ENCODE measurements around the gene RBFOX1. TPM values are rescaled to one million over a fixed set of nuclear protein-coding genes. Genes with fewer than 3 reads are reported as not detected.

The RBFOX1 gene
- total RNA-seq, 4 donors from 2014 or later: not detected

GRCh38 chr16:7391694-7392093, 59.0 kb downstream of the RBFOX1 start:
- no peaks in the 10 kb centered on the region for H3K36me3 ChIP-seq
- peaks cover 0 to 5% (median 0%) of the 10 kb centered on the region in 4 donors for H3K4me1 ChIP-seq
- H3K27ac ChIP-seq (replicated peaks in 1 of 4): no peak overlapping the region
- WGBS: 68% methylated on average over 5 of the region's 5 CpGs
- DNase-seq (ENCODE audit: extremely low spot score): no peak
- no peaks in the 10 kb centered on the region for H3K27me3 ChIP-seq
- intact Hi-C loops (cut with DNase I): no loop called here
- no peak overlapping the region for H3K4me3 ChIP-seq
- H3K9me3 ChIP-seq: peaks cover 0 to 4% (median 0%) of the 10 kb centered on the region in 4 donors
- TF ChIP-seq POLR2A (IDR thresholded peaks at IDR 0.05; ENCODE audit: low read depth): no peak
- no peak for TF ChIP-seq CTCF (IDR thresholded peaks at IDR 0.05)
- no peak for TF ChIP-seq POLR2AphosphoS5 (IDR thresholded peaks at IDR 0.05)
- TF ChIP-seq EP300 (IDR thresholded peaks at IDR 0.05): no peak

- intact Hi-C loops (cut with DNase I): no loop called here
- TF ChIP-seq CTCF (IDR thresholded peaks at IDR 0.05) (no peak), POLR2AphosphoS5 (IDR thresholded peaks at IDR 0.05) (no peak), EP300 (IDR thresholded peaks at IDR 0.05) (no peak), POLR2A (IDR thresholded peaks at IDR 0.05; ENCODE audit: low read depth) (no peak)
- 76% methylated on average over 1 of the region's 1 CpG for WGBS
- Histone ChIP-seq H3K4me1 (peaks cover 0 to 5% (median 0%) of the 10 kb centered on the region in 4 donors), H3K27me3 (no peaks in the 10 kb centered on the region), H3K9me3 (peaks cover 0 to 4% (median 0%) of the 10 kb centered on the region in 4 donors), H3K27ac (replicated peaks in 1 of 4) (no peak overlapping the region), H3K4me3 (no peak overlapping the region), H3K36me3 (no peaks in the 10 kb centered on the region)
- no peak for DNase-seq (ENCODE audit: extremely low spot score)
These were observed 59.6 kb downstream of the RBFOX1 start for GRCh38 chr16:7392206-7392605.

GRCh38 chr16:7393680-7394079, 61.0 kb downstream of the RBFOX1 start:
- DNase-seq (ENCODE audit: extremely low spot score): no peak
- H3K27me3 ChIP-seq: no peaks in the 10 kb centered on the region
- no peak overlapping the region for H3K4me3 ChIP-seq
- H3K27ac ChIP-seq (replicated peaks in 1 of 4): no peak overlapping the region
- peaks cover 0 to 5% (median 0%) of the 10 kb centered on the region in 4 donors for H3K4me1 ChIP-seq
- 92% methylated on average over 4 of the region's 4 CpGs for WGBS
- TF ChIP-seq POLR2AphosphoS5 (IDR thresholded peaks at IDR 0.05): no peak
- no peak for TF ChIP-seq POLR2A (IDR thresholded peaks at IDR 0.05; ENCODE audit: low read depth)
- TF ChIP-seq CTCF (IDR thresholded peaks at IDR 0.05): no peak
- no peak for TF ChIP-seq EP300 (IDR thresholded peaks at IDR 0.05)
- H3K9me3 ChIP-seq: peaks cover 0 to 4% (median 0%) of the 10 kb centered on the region in 4 donors
- intact Hi-C loops (cut with DNase I): no loop called here
- no peaks in the 10 kb centered on the region for H3K36me3 ChIP-seq

GRCh38 chr16:7394720-7395336, 62.2 kb downstream of the RBFOX1 start:
- Histone ChIP-seq H3K36me3 (no peaks in the 10 kb centered on the region), H3K9me3 (no peaks in the 10 kb centered on the region), H3K4me3 (no peak overlapping the region), H3K4me1 (peaks cover 0 to 5% (median 0%) of the 10 kb centered on the region in 4 donors), H3K27ac (replicated peaks in 1 of 4) (no peak overlapping the region), H3K27me3 (no peaks in the 10 kb centered on the region)
- no peak for DNase-seq (ENCODE audit: extremely low spot score)
- no peak for TF ChIP-seq CTCF (IDR thresholded peaks at IDR 0.05)
- TF ChIP-seq POLR2AphosphoS5 (IDR thresholded peaks at IDR 0.05): no peak
- no peak for TF ChIP-seq POLR2A (IDR thresholded peaks at IDR 0.05; ENCODE audit: low read depth)
- TF ChIP-seq EP300 (IDR thresholded peaks at IDR 0.05): no peak
- 52% methylated on average over 7 of the region's 7 CpGs for WGBS
- intact Hi-C loops (cut with DNase I): no loop called here

- no peaks in the 10 kb centered on the region for H3K27me3 ChIP-seq
- intact Hi-C loops (cut with DNase I): no loop called here
- no peak overlapping the region for H3K4me3 ChIP-seq
- no peaks in the 10 kb centered on the region for H3K9me3 ChIP-seq
- H3K4me1 ChIP-seq: no peaks in the 10 kb centered on the region
- H3K36me3 ChIP-seq: no peaks in the 10 kb centered on the region
- WGBS: 48% methylated on average over 5 of the region's 5 CpGs
- H3K27ac ChIP-seq (replicated peaks in 1 of 4): no peak overlapping the region
- no peak for TF ChIP-seq CTCF (IDR thresholded peaks at IDR 0.05)
- TF ChIP-seq POLR2A (IDR thresholded peaks at IDR 0.05; ENCODE audit: low read depth): no peak
- TF ChIP-seq POLR2AphosphoS5 (IDR thresholded peaks at IDR 0.05): no peak
- TF ChIP-seq EP300 (IDR thresholded peaks at IDR 0.05): no peak
- DNase-seq (ENCODE audit: extremely low spot score): no peak
These were observed 65.3 kb downstream of the RBFOX1 start for GRCh38 chr16:7397901-7398300.
